ENCODE results near the gene MICALL1. TPM values are rescaled to one million over a fixed set of nuclear protein-coding genes. Genes with fewer than 3 reads are reported as not detected.

MICALL1 gene
- total RNA-seq (2022; extraction: Qiagen RNA extraction; ENCODE audit: low read depth) = 16.2 to 21.3 TPM (median 16.8 TPM) in 5 replicates

GRCh38 chr22:37905534-37906363, at the start of gene MICALL1:
MICALL1 (plus strand) TSS chr22:37906297; CDS start chr22:37906423, 126 bp downstream.

GRCh38 chr22:37953437-37954179, 47.5 kb downstream of the MICALL1 start, which contains the start of the genes C22orf23 and POLR2F:
C22orf23 (minus strand) TSS chr22:37953601; CDS start chr22:37953149, 452 bp downstream.
POLR2F (plus strand) TSS chr22:37953699; CDS start chr22:37953788, 89 bp downstream.

GRCh38 chr22:37983860-37984791, 78.0 kb downstream of the MICALL1 start, which contains the start of gene SOX10:
SOX10 (minus strand) TSS chr22:37984555; CDS start chr22:37983784, 771 bp downstream.

Other genes starting within 250 kb of the MICALL1 start
- 16.3 to 21.8 TPM (median 21.4 TPM) in 5 replicates for gene PDXP, start 247.6 kb upstream of the MICALL1 start, total RNA-seq (2022; extraction: Qiagen RNA extraction; ENCODE audit: low read depth)
- gene LGALS1, start 230.7 kb upstream of the MICALL1 start, total RNA-seq (2022; extraction: Qiagen RNA extraction; ENCODE audit: low read depth) = 1,299 to 1,423 TPM (median 1,303 TPM) in 5 replicates
- gene NOL12, start 220.0 kb upstream of the MICALL1 start, total RNA-seq (2022; extraction: Qiagen RNA extraction; ENCODE audit: low read depth) = 26.8 to 30.7 TPM (median 28.4 TPM) in 5 replicates
- 21.4 to 33.2 TPM (median 28.4 TPM) in 5 replicates for gene TRIOBP, start 209.2 kb upstream of the MICALL1 start, total RNA-seq (2022; extraction: Qiagen RNA extraction; ENCODE audit: low read depth)
- 2.4 to 4.0 TPM (median 3.0 TPM) in 5 replicates for gene GCAT, start 98.4 kb upstream of the MICALL1 start, total RNA-seq (2022; extraction: Qiagen RNA extraction; ENCODE audit: low read depth)
- not detected in 5 replicates for gene GALR3, start 82.9 kb upstream of the MICALL1 start, total RNA-seq (2022; extraction: Qiagen RNA extraction; ENCODE audit: low read depth)
- 16.9 to 26.6 TPM (median 24.2 TPM) in 5 replicates for gene ANKRD54, start 62.0 kb upstream of the MICALL1 start, total RNA-seq (2022; extraction: Qiagen RNA extraction; ENCODE audit: low read depth)
- 250 to 297 TPM (median 288 TPM) in 5 replicates for gene EIF3L, start 56.9 kb upstream of the MICALL1 start, total RNA-seq (2022; extraction: Qiagen RNA extraction; ENCODE audit: low read depth)
- gene C22orf23, start 47.3 kb downstream of the MICALL1 start, total RNA-seq (2022; extraction: Qiagen RNA extraction; ENCODE audit: low read depth) = 0.14 to 0.36 TPM (median 0.28 TPM) in 5 replicates
- 117 to 144 TPM (median 140 TPM) in 5 replicates for gene POLR2F, start 47.4 kb downstream of the MICALL1 start, total RNA-seq (2022; extraction: Qiagen RNA extraction; ENCODE audit: low read depth)
- not detected in 5 replicates for gene SOX10, start 78.3 kb downstream of the MICALL1 start, total RNA-seq (2022; extraction: Qiagen RNA extraction; ENCODE audit: low read depth)
- 9.0 to 13.8 TPM (median 10.5 TPM) in 5 replicates for gene PICK1, start 151.1 kb downstream of the MICALL1 start, total RNA-seq (2022; extraction: Qiagen RNA extraction; ENCODE audit: low read depth)
- gene SLC16A8, start 177.9 kb downstream of the MICALL1 start, total RNA-seq (2022; extraction: Qiagen RNA extraction; ENCODE audit: low read depth) = not detected in 5 replicates
- 2.9 to 4.9 TPM (median 4.4 TPM) in 5 replicates for gene BAIAP2L2, start 204.4 kb downstream of the MICALL1 start, total RNA-seq (2022; extraction: Qiagen RNA extraction; ENCODE audit: low read depth)